ENCODE measurements around the gene AGXT. TPM values are rescaled to one million over a fixed set of nuclear protein-coding genes. Genes with fewer than 3 reads are reported as not detected.

AGXT gene
- polyA plus RNA-seq, 5 donors = 0.06 to 0.54 (median 0.18) TPM

GRCh38 chr2:240885566-240885965 lies 16.9 kb downstream of the AGXT start:
- DNase-seq = no peak

- no peak for DNase-seq
Measured at GRCh38 chr2:240886023-240886565, 17.5 kb downstream of the AGXT start.

- DNase-seq = no peak
Measured at GRCh38 chr2:240886678-240887609, 18.3 kb downstream of the AGXT start.

- no peak for DNase-seq
Measured at GRCh38 chr2:240887631-240888030, 19.0 kb downstream of the AGXT start.

GRCh38 chr2:240888130-240888889 lies 19.7 kb downstream of the AGXT start:
- DNase-seq = no peak

- no peak for DNase-seq
Measured at GRCh38 chr2:240888890-240889573, 20.4 kb downstream of the AGXT start.

- DNase-seq = no peak
Measured at GRCh38 chr2:240889601-240890560, 21.3 kb downstream of the AGXT start.

GRCh38 chr2:240890691-240891090 lies 22.1 kb downstream of the AGXT start:
- no peak for DNase-seq

- DNase-seq = no peak
Measured at GRCh38 chr2:240891492-240892340, 23.1 kb downstream of the AGXT start.

GRCh38 chr2:240892356-240892755 lies 23.7 kb downstream of the AGXT start:
- no peak for DNase-seq

- DNase-seq = no peak
Measured at GRCh38 chr2:240892925-240893324, 24.3 kb downstream of the AGXT start.

GRCh38 chr2:240893363-240893844 lies 24.8 kb downstream of the AGXT start:
- no peak for DNase-seq

- no peak for DNase-seq
Measured at GRCh38 chr2:240894006-240894405, 25.4 kb downstream of the AGXT start.

GRCh38 chr2:240894836-240895558 lies 26.4 kb downstream of the AGXT start:
- no peak for DNase-seq

GRCh38 chr2:240895656-240896388 lies 27.2 kb downstream of the AGXT start, which contains the start of gene MAB21L4:
Gene MAB21L4, minus strand, starts transcription at chr2:240896156. Its CDS starts 159 bp downstream, at chr2:240895997.
- no peak for DNase-seq

- no peak for DNase-seq
Measured at GRCh38 chr2:240896394-240896793, 27.8 kb downstream of the AGXT start.

GRCh38 chr2:240896871-240897692 lies 28.5 kb downstream of the AGXT start:
- DNase-seq = no peak
